GM23248 (cell line): ENCODE measurements around the gene TBCCD1. TPM values are rescaled to one million over a fixed set of nuclear protein-coding genes. Genes with fewer than 3 reads are reported as not detected.
"Not testable (repeated sequence)": the region's sequence is repeated elsewhere in the genome, so short reads cannot be mapped to it uniquely, and the experiment has no call there.

Source experiments
- DNase-seq: peaks from one replicate; pipeline ENCODE4 v3.0.0-alpha.2; 2015
- H2AFZ ChIP-seq: fragments of 200-600 bp; sonication (generic); 2 replicates; pipeline ENCODE4 v1.6.1; 2016; ENCODE audit warnings: antibody characterized with exemption
- H3F3A ChIP-seq: fragments of 200-600 bp; sonication (generic); 2 replicates; pipeline ENCODE4 v1.6.1; 2016; ENCODE audit warnings: mild to moderate bottlenecking, antibody characterized with exemption, mixed run types; ENCODE audit not compliant: insufficient read depth
- H3K27ac ChIP-seq: fragments of 200-600 bp; sonication (generic); 2 replicates; pipeline ENCODE4 v1.5.1; 2016; ENCODE audit warnings: mild to moderate bottlenecking
- H3K27me3 ChIP-seq: fragments of 200-600 bp; sonication (generic); replicated peaks from 2 replicates; pipeline ENCODE4 v1.6.1; 2016; ENCODE audit warnings: mild to moderate bottlenecking; ENCODE audit not compliant: insufficient read depth
- H3K36me3 ChIP-seq: fragments of 200-600 bp; sonication (generic); 2 replicates; pipeline ENCODE4 v1.6.1; 2016; ENCODE audit warnings: low read depth, mild to moderate bottlenecking
- H3K4me1 ChIP-seq: fragments of 200-600 bp; sonication (generic); 2 replicates; pipeline ENCODE4 v1.6.1; 2016; ENCODE audit warnings: mild to moderate bottlenecking; ENCODE audit not compliant: insufficient read depth
- H3K4me2 ChIP-seq: fragments of 200-600 bp; sonication (generic); one replicate; pipeline ENCODE4 v1.6.1; 2016; ENCODE audit warnings: mild to moderate bottlenecking; ENCODE audit not compliant: unreplicated experiment
- H3K4me3 ChIP-seq: fragments of 200-600 bp; sonication (generic); 2 replicates; pipeline ENCODE4 v1.5.1; 2016; ENCODE audit warnings: mild to moderate bottlenecking
- H3K79me2 ChIP-seq: fragments of 200-600 bp; sonication (generic); 2 replicates; pipeline ENCODE4 v1.6.1; 2016; ENCODE audit warnings: mild to moderate bottlenecking; ENCODE audit not compliant: insufficient read depth
- H3K9ac ChIP-seq: fragments of 200-600 bp; sonication (generic); 2 replicates; pipeline ENCODE4 v1.6.1; 2016; ENCODE audit warnings: mild to moderate bottlenecking
- H3K9me2 ChIP-seq: fragments of 200-600 bp; sonication (generic); 2 replicates; pipeline ENCODE4 v1.6.1; 2016; ENCODE audit warnings: mixed run types, mild to moderate bottlenecking, moderate library complexity; ENCODE audit not compliant: insufficient read depth
- H3K9me3 ChIP-seq: fragments of 200-600 bp; sonication (generic); one replicate; pipeline ENCODE4 v1.6.1; 2017; ENCODE audit warnings: low read depth
- H4K20me1 ChIP-seq: fragments of 200-600 bp; sonication (generic); 2 replicates; pipeline ENCODE4 v1.6.0; 2016; ENCODE audit not compliant: insufficient read depth
- EZH2 ChIP-seq: fragments of 200-600 bp; sonication (generic); IDR thresholded peaks from 2 replicates; pipeline ENCODE4 v1.6.1; 2018; ENCODE audit warnings: antibody characterized with exemption, mild to moderate bottlenecking; ENCODE audit not compliant: insufficient read depth, poor library complexity, severe bottlenecking
- EZH2phosphoT487 ChIP-seq: fragments of 200-600 bp; sonication (generic); IDR thresholded peaks from 2 replicates; pipeline ENCODE4 v1.6.1; 2018; ENCODE audit warnings: antibody characterized with exemption, moderate library complexity, mild to moderate bottlenecking, low read depth; ENCODE audit not compliant: insufficient read depth
- WGBS, 2 experiments: methylation state at CpG; one replicate each; pipeline ENCODE4 v1.1.6; 2015 to 2017; ENCODE audit warnings: low lambda C conversion rate in 2 of 2, low coverage in 1 of 2; ENCODE audit errors: missing lambda C conversion rate in 2 of 2; 5-methylcytosine and 5-hydroxymethylcytosine counted together
- in situ Hi-C: fragments of 300-500 bp; cut with MboI; formaldehyde crosslinking; loops from 2 replicates; pipeline ENCODE4 v1.15.0; 2020
- polyA plus RNA-seq: library from polyadenylated mRNA; unstranded; fragments of >200 nt; fragmentation: Nextera tagmentation; extraction: Ambion mirVana; gene quantifications from 2 replicates; pipeline ENCODE4 v1.2.1, GENCODE V29; 2016
- total RNA-seq: library from RNA; depleted of rRNA; stranded (reverse); fragments of >200 nt; shearing (Covaris generic); gene quantifications from 2 replicates; pipeline ENCODE4 v1.2.3, GENCODE V29; 2014

The TBCCD1 gene
- total and polyA plus RNA-seq, 2 experiments from 2014 or later, result 14.6 to 15.6 TPM

DNA sequence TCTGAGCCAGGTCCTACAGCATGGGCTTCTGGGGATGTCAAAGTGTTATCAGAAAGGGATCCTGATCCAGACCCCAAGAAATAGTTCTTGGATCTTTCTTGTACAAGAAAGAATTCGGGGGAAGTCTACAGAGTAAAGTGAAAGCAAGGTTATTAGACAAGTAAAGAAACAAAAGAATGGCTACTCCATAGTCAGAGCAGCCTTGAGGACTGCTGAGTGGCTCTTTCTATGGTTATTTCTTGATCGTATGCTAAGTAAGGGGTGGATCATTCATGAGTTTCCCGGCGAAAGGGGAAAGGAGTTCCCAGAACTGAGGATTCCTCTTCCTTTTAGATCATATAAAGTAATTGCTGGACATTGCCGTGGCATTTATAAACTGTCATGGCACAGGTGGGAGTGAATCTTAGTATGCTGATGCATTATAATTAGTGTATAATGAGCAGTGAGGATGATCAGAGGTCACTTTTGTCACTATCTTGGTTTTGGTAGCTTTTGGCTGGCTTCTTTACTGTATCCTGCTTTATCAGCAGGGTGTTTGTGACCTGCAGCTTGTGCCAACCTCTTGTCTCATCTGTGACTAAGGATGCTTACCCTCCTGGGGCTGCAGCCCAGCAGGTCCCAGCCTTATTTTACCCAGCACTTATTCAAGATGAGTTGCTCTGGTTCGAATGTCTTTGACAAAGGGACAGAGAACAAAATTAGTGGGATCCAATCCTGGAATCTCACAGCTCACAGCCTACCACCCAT, 64.0 kb downstream of the TBCCD1 start:
- no peaks in the 10 kb centered on the region for H3K79me2 ChIP-seq
- TF ChIP-seq EZH2phosphoT487, result no peak
- no peak for TF ChIP-seq EZH2
- no peaks in the 10 kb centered on the region for H3K4me1 ChIP-seq
- no peak overlapping the region for H3K4me2 ChIP-seq
- no peaks in the 10 kb centered on the region for H3K9me3 ChIP-seq
- no peak overlapping the region for H3K27ac ChIP-seq
- no peak overlapping the region for H3K4me3 ChIP-seq
- no peak overlapping the region for H3K9ac ChIP-seq
- in situ Hi-C loops, result no loop called here
- H2AFZ ChIP-seq, result no peak overlapping the region
- H4K20me1 ChIP-seq, result no peaks in the 10 kb centered on the region
- no peaks in the 10 kb centered on the region for H3K9me2 ChIP-seq
- no peak for DNase-seq
- H3K36me3 ChIP-seq, result no peaks in the 10 kb centered on the region
- H3F3A ChIP-seq, result no peaks in the 10 kb centered on the region
- H3K27me3 ChIP-seq, result peaks cover 35% of the 10 kb centered on the region
- 41 to 52% methylated on average over 6 of the region's 6 CpGs for WGBS, 2 experiments

GRCh38 chr3:186502138-186502948, 64.8 kb downstream of the TBCCD1 start:
- Histone ChIP-seq H3K27me3 (peaks cover 37% of the 10 kb centered on the region), H3K27ac (no peak overlapping the region), H2AFZ (no peak overlapping the region), H3K4me1 (no peaks in the 10 kb centered on the region), H3K9me2 (no peaks in the 10 kb centered on the region), H3K4me2 (no peak overlapping the region), H3K36me3 (no peaks in the 10 kb centered on the region), H4K20me1 (no peaks in the 10 kb centered on the region), H3K79me2 (no peaks in the 10 kb centered on the region), H3K9me3 (no peaks in the 10 kb centered on the region), H3K9ac (no peak overlapping the region), H3F3A (no peaks in the 10 kb centered on the region), H3K4me3 (no peak overlapping the region)
- DNase-seq, result no peak
- WGBS, 2 experiments, result 18 to 24% methylated on average over 5 of the region's 5 CpGs
- in situ Hi-C loops, result no loop called here
- TF ChIP-seq EZH2 (no peak), EZH2phosphoT487 (no peak)

GRCh38 chr3:186499949-186500348, 67.2 kb downstream of the TBCCD1 start:
- H3K4me3 ChIP-seq, H3K79me2 ChIP-seq, H3K36me3 ChIP-seq, H3K9ac ChIP-seq, H3K9me2 ChIP-seq, H4K20me1 ChIP-seq, in situ Hi-C loops, H3K9me3 ChIP-seq, H3K4me1 ChIP-seq, H2AFZ ChIP-seq, H3F3A ChIP-seq, H3K27ac ChIP-seq, DNase-seq, H3K4me2 ChIP-seq: not testable (repeated sequence)
- peaks cover 31% of the 10 kb centered on the region for H3K27me3 ChIP-seq
- 19 to 28% methylated on average over 3 of the region's 3 CpGs for WGBS, 2 experiments

DNA sequence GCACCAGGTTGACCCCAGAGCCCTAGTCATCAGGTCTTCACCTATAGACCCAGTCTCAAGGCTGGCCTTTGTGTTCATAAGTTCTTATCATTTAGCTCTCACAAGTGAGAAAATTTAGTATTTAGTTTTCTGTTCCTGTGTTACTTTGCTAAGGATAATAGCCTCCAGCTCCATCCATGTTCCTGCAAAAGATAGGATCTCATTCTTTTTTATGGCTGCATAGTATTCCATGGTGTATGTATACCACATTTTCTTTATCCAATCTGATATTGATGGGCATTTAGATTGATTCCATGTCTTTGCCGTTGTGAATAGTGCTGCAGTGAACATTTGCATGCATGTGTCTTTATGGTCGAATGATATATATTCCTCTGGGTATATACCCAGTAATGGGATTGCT, 69.1 kb downstream of the TBCCD1 start:
- H3K36me3 ChIP-seq, H3K9ac ChIP-seq, H3K4me2 ChIP-seq, H3K4me3 ChIP-seq, H3K9me3 ChIP-seq, H3F3A ChIP-seq, H2AFZ ChIP-seq, H4K20me1 ChIP-seq, DNase-seq, H3K9me2 ChIP-seq, H3K27ac ChIP-seq, in situ Hi-C loops, H3K4me1 ChIP-seq, H3K79me2 ChIP-seq: not testable (repeated sequence)
- 38 to 42% methylated on average over 2 of the region's 2 CpGs for WGBS, 2 experiments
- H3K27me3 ChIP-seq, result peaks cover 41% of the 10 kb centered on the region
